ENCODE measurements around the gene SULT6B1. TPM values are rescaled to one million over a fixed set of nuclear protein-coding genes. Genes with fewer than 3 reads are reported as not detected.

Gene SULT6B1
- total RNA-seq, 1 donor from 2014 or later = not detected

DNA sequence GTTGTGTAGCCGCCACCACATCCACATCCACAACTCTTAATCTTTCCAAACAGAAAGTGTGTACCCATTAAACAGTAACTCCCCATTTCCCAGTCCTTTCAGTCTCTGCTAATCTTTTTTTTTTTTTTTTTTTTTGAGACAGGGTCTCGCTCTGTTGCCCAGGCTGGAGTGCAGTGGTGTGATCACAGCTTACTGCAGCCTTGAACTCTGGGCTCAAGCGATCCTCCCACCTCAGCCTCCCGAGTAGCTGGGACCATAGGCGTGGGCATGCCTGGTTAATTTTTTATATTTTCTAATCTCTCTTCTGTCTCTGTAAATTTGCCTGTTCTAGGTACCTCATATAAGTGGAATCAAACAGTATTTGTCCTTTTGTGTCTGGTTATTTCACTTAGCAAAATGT lies 35.2 kb downstream of the SULT6B1 start:
- DNase-seq (ENCODE audit: extremely low read depth, low read depth, low spot score) = no peak

GRCh38 chr2:37149626-37150322 lies 38.7 kb downstream of the SULT6B1 start:
- no peak for DNase-seq (ENCODE audit: extremely low read depth, low read depth, low spot score)

DNA sequence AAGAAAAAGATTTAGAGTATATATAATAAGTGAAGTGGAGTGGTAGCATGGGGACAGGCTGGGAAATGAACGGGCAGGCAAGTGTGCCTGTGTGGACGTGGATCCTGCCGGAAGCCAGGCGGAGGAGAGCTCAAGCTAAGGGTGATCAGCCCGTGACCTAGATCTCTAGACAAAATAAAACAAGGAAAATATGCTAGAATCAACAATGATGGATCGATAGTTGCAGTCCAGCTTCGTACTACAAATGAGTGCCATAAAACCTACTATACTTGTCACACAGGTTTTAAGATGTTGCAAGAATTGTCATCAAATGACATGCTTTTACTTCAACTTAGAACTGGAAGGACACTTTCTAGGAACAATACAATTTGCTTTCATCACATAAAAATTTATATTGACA lies 40.1 kb downstream of the SULT6B1 start:
- DNase-seq (ENCODE audit: extremely low read depth, low read depth, low spot score) = no peak

DNA sequence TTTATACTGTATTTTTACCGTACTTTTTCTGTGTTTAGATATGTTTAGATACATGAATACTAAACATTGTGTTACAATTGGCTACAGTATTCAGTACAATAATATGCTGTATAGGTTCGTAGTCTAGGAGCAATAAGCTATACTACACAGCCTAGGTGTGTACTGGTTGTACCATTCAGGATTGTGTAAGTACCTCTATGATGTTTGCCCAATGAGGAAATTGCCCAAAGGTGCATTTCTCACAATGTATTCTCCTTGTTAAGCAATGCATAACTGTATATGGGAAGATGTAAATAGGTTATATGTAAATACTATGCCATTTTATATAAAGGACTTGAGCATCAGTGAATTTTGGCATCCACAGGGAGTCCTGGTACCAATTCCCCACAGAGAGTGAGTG lies 42.4 kb downstream of the SULT6B1 start:
- no peak for DNase-seq (ENCODE audit: extremely low read depth, low read depth, low spot score)

- DNase-seq (ENCODE audit: extremely low read depth, low read depth, low spot score) = no peak
These were observed 44.5 kb downstream of the SULT6B1 start for GRCh38 chr2:37143974-37144373.

GRCh38 chr2:37142546-37142945 lies 45.9 kb downstream of the SULT6B1 start:
- no peak for DNase-seq (ENCODE audit: extremely low read depth, low read depth, low spot score)

DNA sequence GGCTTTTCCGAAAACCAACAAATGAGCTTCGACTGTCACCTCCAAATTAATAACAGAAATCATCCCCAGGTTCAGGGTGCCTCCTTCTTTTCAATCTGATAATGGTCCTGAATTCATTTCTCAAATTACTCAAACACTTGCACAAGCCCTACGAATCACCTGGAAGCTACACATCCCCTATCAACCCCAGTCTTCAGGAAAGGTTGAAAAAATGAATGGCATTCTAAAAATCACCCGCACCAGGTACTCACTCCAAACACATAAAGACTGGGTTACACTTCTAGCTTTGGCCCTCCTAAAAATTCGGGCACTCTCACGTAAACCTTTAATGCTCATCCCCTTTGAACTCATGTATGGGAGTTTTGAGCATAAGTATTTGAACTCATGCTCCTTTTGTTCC lies 55.6 kb downstream of the SULT6B1 start:
- DNase-seq (ENCODE audit: extremely low read depth, low read depth, low spot score) = no peak

- DNase-seq (ENCODE audit: extremely low read depth, low read depth, low spot score) = no peak
These were observed 63.1 kb downstream of the SULT6B1 start for GRCh38 chr2:37125416-37125815.

DNA sequence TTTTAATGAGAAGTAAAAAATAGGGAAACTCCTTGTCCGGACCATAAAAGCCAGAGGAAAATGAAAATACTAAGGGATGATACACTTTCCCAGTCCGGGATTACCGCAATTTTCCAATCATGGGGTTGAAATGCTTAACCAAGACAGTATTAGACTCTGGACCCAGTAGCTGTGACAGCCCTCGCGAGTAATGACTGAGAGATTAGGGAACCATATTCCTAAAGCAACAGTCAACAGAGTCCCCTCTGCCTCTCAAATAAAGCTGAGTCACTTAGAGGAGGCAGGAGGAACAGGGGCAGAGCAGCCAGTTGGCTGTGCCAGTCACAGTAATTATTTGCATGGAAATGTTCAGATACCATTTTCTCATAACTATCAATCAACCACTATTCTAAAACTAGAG lies 69.3 kb downstream of the SULT6B1 start:
- no peak for DNase-seq (ENCODE audit: extremely low read depth, low read depth, low spot score)

Other genes starting within 250 kb of the SULT6B1 start
- gene STRN, start 222.1 kb downstream of the SULT6B1 start, total RNA-seq = 17.5 and 22.1 TPM in 2 replicates
- gene HEATR5B, start 104.3 kb downstream of the SULT6B1 start, total RNA-seq = 18.5 and 21.1 TPM in 2 replicates
- gene GPATCH11, start 104.2 kb downstream of the SULT6B1 start, total RNA-seq = 6.2 and 6.8 TPM in 2 replicates
- gene EIF2AK2, start 31.7 kb downstream of the SULT6B1 start, total RNA-seq = 25.2 and 53.9 TPM in 2 replicates
- gene CEBPZOS, start 7.8 kb upstream of the SULT6B1 start, total RNA-seq = 18.3 and 36.0 TPM in 2 replicates
- gene CEBPZ, start 42.9 kb upstream of the SULT6B1 start, total RNA-seq = 20.2 and 24.3 TPM in 2 replicates
- gene NDUFAF7, start 43.0 kb upstream of the SULT6B1 start, total RNA-seq = 9.2 and 21.8 TPM in 2 replicates
- gene PRKD3, start 136.2 kb upstream of the SULT6B1 start, total RNA-seq = 42.6 and 60.3 TPM in 2 replicates
- 28.8 and 43.1 TPM in 2 replicates for gene QPCT, start 156.0 kb upstream of the SULT6B1 start, total RNA-seq

Data from glomerular endothelial cell (primary cell).